GM12872 (cell line): ENCODE measurements around the gene DNAI1.

Experiments
- CTCF ChIP-seq: IDR thresholded peaks from 3 replicates; pipeline ENCODE4 v1.5.1; 2011; ENCODE audit warnings: low read depth, mild to moderate bottlenecking, low read length, moderate library complexity; ENCODE audit not compliant: insufficient read depth

Gene DNAI1

GRCh38 chr9:34554211-34555001, 95.8 kb downstream of the DNAI1 start:
- no peak for TF ChIP-seq CTCF

- TF ChIP-seq CTCF: no peak
Measured at GRCh38 chr9:34555002-34555348, 96.4 kb downstream of the DNAI1 start.

GRCh38 chr9:34555500-34555899, 96.9 kb downstream of the DNAI1 start:
- no peak for TF ChIP-seq CTCF

GRCh38 chr9:34555936-34556525, 97.4 kb downstream of the DNAI1 start:
- TF ChIP-seq CTCF: no peak

GRCh38 chr9:34556949-34557348, 98.3 kb downstream of the DNAI1 start:
- no peak for TF ChIP-seq CTCF

- no peak for TF ChIP-seq CTCF
Measured at GRCh38 chr9:34557426-34558321, 99.1 kb downstream of the DNAI1 start.

- no peak for TF ChIP-seq CTCF
Measured at GRCh38 chr9:34558364-34558763, 99.8 kb downstream of the DNAI1 start.
